Stimulated activated naive CD8-positive, alpha-beta T cell treated with anti-CD3 and anti-CD28 coated beads, Interleukin-15, Interleukin-2, amounts not matched to agents 100 ng/mL and 50 ng/mL, for 24 hours (primary cell): ENCODE measurements around the gene EP400.
"Not testable (repeated sequence)": the region's sequence is repeated elsewhere in the genome, so short reads cannot be mapped to it uniquely, and the experiment has no call there.

ENCODE experiments used
- H3K27ac Mint-ChIP-seq: one replicate; pipeline ENCODE4 v1.8.0; 2021; ENCODE audit warnings: mild to moderate bottlenecking, mixed read lengths
- H3K27me3 Mint-ChIP-seq: one replicate; pipeline ENCODE4 v1.8.0; 2021; ENCODE audit warnings: mixed read lengths
- H3K36me3 Mint-ChIP-seq: one replicate; pipeline ENCODE4 v1.8.0; 2021; ENCODE audit warnings: low read depth, mixed read lengths
- H3K4me1 Mint-ChIP-seq: one replicate; pipeline ENCODE4 v1.8.0; 2021; ENCODE audit warnings: low read depth, mixed read lengths
- H3K4me3 Mint-ChIP-seq: one replicate; pipeline ENCODE4 v1.8.0; 2021; ENCODE audit warnings: mild to moderate bottlenecking, mixed read lengths
- H3K9me3 Mint-ChIP-seq: one replicate; pipeline ENCODE4 v1.8.0; 2021; ENCODE audit warnings: mixed read lengths

Gene EP400

DNA sequence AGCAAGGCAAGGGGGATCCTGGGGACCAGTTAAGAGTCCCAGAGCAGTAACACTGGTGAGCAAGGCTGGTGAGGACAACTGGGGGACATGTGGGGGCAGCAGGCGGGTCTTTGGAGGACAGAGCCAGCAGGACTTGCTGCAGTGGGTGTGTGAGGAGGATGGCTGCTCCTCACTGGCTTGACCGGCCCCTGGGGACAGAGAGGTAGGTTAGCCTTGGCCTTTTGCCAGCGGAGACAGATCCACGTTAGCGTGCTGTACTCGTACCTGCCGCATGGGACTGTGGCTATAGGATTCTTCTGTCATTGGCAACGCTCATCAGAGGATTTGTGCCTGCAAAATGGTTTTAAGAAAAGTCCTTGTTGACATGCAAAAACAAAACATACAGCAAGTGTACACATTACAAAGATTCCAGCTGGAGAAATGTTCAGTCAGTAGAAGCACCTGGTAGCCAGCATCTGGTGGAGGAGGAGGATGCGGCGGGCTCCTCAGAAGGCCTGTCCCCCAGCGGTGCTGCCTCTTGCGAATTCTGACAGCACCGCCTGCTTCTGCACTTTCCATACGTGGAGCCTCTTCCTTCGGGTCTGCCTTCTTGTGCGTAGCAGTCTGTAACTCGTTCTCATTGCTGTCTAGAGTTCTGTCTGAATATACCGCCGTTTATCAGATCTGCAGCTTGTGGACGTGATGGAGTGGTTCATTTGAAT, 91.3 kb downstream of the EP400 start:
- Mint-ChIP-seq H3K36me3 (peaks cover 87% of the 10 kb centered on the region), H3K27me3 (no peaks in the 10 kb centered on the region), H3K4me3 (no peak overlapping the region), H3K4me1 (no peaks in the 10 kb centered on the region), H3K9me3 (no peaks in the 10 kb centered on the region), H3K27ac (peak overlapping the region; percentile 31)

DNA sequence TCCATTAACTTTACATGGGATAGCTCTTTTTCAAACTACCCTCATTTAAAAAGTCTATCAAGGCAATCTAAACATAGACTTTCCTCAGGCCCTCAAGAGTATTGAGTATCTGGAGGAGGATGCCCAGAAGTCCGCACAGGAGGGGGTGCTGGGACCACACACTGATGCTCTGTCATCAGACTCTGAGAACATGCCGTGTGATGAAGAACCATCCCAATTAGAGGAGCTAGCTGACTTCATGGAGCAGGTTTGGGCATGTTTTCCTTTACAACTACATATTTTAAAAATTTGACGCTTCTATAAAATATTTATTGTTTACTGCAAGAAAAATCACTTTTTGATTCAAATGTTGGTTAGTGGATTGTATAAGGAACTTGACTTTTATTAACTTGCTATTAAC, 93.5 kb downstream of the EP400 start:
- H3K4me1 Mint-ChIP-seq, result no peaks in the 10 kb centered on the region
- no peak overlapping the region for H3K4me3 Mint-ChIP-seq
- H3K27me3 Mint-ChIP-seq, result no peaks in the 10 kb centered on the region
- no peaks in the 10 kb centered on the region for H3K9me3 Mint-ChIP-seq
- H3K27ac Mint-ChIP-seq, result no peak overlapping the region
- peaks cover 86% of the 10 kb centered on the region for H3K36me3 Mint-ChIP-seq

DNA sequence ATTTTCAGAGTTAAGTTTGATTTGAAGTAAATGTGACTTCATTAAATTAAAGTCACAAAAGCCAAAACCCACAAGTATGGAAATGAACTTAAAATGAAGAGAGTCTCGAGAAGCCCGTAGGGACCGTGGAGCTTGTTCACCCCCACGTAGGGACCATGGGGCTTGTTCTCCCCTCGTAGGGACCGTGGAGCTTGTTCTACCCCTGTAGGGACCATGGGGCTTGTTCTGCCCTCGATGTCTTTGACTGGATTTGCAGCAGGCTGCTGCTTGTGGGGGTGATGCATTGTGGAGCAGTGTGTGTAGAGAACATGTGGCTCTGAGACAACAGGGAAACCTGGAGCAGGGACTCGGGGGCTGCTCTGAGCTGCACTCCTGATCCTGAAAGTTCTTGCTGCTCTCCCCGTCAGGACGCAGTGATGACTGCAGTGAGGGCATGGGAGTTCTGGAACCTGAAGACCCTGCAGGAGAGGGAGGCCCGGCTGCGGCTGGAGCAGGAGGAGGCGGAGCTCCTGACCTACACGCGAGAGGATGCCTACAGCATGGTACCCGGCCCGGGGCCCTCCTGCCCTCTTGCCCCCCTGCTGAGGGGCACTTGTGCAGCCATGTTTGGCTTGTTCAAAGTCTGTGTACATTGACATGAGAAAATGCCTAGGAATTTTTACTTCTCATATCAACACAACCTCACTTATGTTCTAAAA, 94.2 kb downstream of the EP400 start:
- Mint-ChIP-seq H3K36me3 (peaks cover 82% of the 10 kb centered on the region), H3K9me3 (no peaks in the 10 kb centered on the region), H3K4me1 (no peaks in the 10 kb centered on the region), H3K27me3 (no peaks in the 10 kb centered on the region), H3K4me3 (no peak overlapping the region), H3K27ac (no peak overlapping the region)

DNA sequence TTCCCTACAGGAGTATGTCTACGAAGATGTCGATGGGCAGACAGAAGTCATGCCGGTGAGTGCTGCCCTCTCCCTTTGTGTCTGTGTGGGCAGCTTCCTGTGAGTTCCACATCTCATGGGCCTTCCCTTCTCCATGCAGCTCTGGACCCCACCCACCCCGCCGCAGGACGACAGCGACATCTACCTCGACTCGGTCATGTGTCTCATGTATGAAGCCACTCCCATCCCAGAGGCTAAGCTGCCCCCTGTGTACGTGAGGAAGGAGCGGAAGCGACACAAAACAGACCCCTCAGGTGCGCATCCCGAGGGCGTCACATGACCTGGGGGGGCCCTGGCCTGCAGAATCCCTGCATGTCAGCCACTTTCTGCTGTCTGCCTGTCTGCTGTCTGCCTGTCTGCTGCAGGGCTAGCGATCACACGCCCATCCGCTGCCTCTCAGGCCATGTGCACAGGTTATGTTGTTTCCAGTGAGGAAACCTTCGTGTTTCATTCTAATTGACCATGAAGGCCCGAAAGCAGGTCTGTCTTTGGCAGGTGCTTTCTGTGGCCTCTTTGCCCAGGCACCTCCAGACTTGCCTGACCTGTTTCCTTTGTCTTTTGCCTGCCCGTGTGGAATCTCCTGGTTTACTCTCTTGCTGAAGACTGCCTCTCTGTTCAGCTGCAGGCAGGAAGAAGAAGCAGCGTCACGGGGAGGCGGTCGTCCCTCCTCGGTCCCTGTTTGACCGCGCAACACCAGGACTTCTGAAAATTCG, 95.1 kb downstream of the EP400 start:
- peaks cover 82% of the 10 kb centered on the region for H3K36me3 Mint-ChIP-seq

GRCh38 chr12:132045751-132046150, 96.0 kb downstream of the EP400 start:
- H3K4me1 Mint-ChIP-seq, result no peaks in the 10 kb centered on the region
- no peaks in the 10 kb centered on the region for H3K27me3 Mint-ChIP-seq
- H3K9me3 Mint-ChIP-seq, result no peaks in the 10 kb centered on the region
- peaks cover 84% of the 10 kb centered on the region for H3K36me3 Mint-ChIP-seq
- no peak overlapping the region for H3K27ac Mint-ChIP-seq
- H3K4me3 Mint-ChIP-seq, result no peak overlapping the region

More for the DNA sequence above, 95.1 kb downstream of the EP400 start:
- H3K27ac Mint-ChIP-seq, result no peak overlapping the region
- no peaks in the 10 kb centered on the region for H3K9me3 Mint-ChIP-seq
- no peak overlapping the region for H3K4me3 Mint-ChIP-seq
- H3K4me1 Mint-ChIP-seq, result no peaks in the 10 kb centered on the region
- no peaks in the 10 kb centered on the region for H3K27me3 Mint-ChIP-seq

- H3K36me3 Mint-ChIP-seq, result peaks cover 84% of the 10 kb centered on the region
- H3K27ac Mint-ChIP-seq, result no peak overlapping the region
- no peaks in the 10 kb centered on the region for H3K9me3 Mint-ChIP-seq
- H3K4me3 Mint-ChIP-seq, result no peak overlapping the region
- H3K4me1 Mint-ChIP-seq, result no peaks in the 10 kb centered on the region
- H3K27me3 Mint-ChIP-seq, result no peaks in the 10 kb centered on the region
Measured at GRCh38 chr12:132046561-132046960, 96.8 kb downstream of the EP400 start.

DNA sequence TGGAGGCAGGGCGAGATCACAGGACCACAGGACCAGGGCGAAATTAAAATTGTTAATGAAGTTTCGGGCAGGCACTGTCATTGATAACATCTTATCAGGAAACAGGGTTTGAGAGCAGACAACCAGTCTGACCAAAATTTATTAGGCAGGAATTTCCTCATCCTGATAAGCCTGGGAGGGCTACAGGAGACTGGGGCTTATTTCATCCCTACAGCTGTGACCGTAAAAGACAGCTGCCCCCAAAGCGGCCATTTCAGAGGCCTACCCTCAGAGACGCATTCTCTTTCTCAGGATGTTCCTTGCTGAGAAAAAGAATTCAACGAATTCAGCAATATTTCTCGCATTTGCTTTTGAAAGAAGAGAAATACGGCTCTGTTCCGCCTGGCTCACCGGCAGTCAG, 97.9 kb downstream of the EP400 start:
- peaks cover 83% of the 10 kb centered on the region for H3K36me3 Mint-ChIP-seq
- not testable (repeated sequence) for H3K4me3 Mint-ChIP-seq, H3K27ac Mint-ChIP-seq, H3K9me3 Mint-ChIP-seq, H3K27me3 Mint-ChIP-seq, H3K4me1 Mint-ChIP-seq

GRCh38 chr12:132049442-132049841, 99.7 kb downstream of the EP400 start:
- Mint-ChIP-seq H3K4me3 (no peak overlapping the region), H3K9me3 (no peaks in the 10 kb centered on the region), H3K27me3 (no peaks in the 10 kb centered on the region), H3K27ac (no peak overlapping the region), H3K4me1 (no peaks in the 10 kb centered on the region), H3K36me3 (peaks cover 81% of the 10 kb centered on the region)

DNA sequence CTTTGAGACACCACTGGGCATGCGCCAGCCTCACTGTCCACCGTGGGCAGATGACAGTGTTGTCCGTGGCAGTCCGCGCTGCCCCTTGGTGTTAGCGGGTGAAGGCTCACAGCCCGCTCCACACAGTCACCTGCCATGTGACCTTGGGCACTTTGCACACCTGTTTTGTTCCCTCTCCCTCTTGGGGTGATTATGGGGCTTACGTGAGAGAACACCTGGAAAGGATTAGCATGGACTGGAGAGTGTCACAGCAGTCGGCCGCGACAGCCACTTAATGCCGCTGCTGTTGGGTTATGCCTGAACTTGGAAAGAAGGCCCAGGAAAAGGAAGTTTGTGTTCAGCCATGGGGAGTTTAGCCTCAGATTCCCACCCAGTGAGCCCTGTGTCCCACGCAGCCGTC, 100.1 kb downstream of the EP400 start:
- no peak overlapping the region for H3K27ac Mint-ChIP-seq
- H3K4me1 Mint-ChIP-seq, result no peaks in the 10 kb centered on the region
- H3K36me3 Mint-ChIP-seq, result peaks cover 80% of the 10 kb centered on the region
- H3K9me3 Mint-ChIP-seq, result no peaks in the 10 kb centered on the region
- H3K27me3 Mint-ChIP-seq, result no peaks in the 10 kb centered on the region
- H3K4me3 Mint-ChIP-seq, result no peak overlapping the region

DNA sequence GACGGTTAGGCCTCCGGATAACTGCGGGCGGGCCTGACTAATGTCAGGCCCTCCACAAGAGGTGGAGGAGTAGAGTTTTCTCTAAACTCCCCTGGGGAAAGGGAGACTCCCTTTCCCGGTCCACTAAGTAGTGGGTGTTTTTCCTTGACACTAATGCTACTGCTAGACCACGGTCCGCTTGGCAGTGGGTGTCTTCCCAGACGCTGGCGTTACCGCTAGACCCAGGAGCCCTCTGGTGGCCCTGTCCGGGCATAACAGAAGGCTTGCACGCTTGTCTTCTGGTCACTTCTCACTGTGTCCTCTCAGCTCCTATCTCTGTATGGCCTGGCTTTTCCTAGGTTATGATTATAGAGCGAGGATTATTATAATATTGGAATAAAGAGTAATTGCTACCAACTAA, 102.0 kb downstream of the EP400 start:
- not testable (repeated sequence) for H3K27ac Mint-ChIP-seq, H3K9me3 Mint-ChIP-seq, H3K27me3 Mint-ChIP-seq, H3K4me3 Mint-ChIP-seq, H3K4me1 Mint-ChIP-seq
- peaks cover 74% of the 10 kb centered on the region for H3K36me3 Mint-ChIP-seq

DNA sequence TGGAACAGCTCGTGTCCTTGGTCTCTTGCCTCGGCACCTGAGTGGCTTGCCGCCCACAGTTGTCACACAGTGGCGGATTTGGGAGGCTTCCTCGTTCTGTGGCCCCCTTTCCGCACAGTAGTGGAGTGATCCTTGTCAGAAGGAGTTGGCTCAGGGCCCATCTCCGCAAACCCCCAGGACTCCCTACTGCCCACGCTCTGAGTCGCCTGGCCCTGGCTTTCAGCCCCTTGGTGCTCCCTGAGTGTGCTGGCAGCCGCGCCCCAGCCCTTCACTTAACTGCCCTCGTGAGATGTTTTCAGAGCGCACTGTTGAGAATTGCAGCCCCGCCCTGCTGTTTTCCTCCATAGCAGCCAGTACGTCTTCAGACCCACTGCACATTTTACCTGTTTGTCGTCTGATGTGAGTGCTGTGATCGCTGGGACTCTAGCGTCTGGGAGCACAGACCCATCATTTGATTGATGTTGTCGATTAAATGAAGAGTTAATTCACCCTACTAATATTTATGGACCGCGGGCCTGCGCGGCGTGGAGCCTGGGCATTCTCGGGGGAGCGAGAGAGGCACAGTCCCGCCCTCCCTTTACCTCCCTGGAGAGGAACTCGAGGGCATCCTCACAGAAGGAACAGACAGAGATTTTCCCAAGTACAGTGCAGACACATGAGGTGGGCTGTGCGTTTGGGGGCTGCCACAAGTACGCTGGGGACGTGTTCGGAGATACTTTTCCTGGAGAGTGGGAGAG, 102.6 kb downstream of the EP400 start:
- H3K36me3 Mint-ChIP-seq, result peaks cover 74% of the 10 kb centered on the region
- H3K9me3 Mint-ChIP-seq, result no peaks in the 10 kb centered on the region
- H3K27me3 Mint-ChIP-seq, result no peaks in the 10 kb centered on the region
- peaks cover 10% of the 10 kb centered on the region for H3K4me1 Mint-ChIP-seq
- no peak overlapping the region for H3K4me3 Mint-ChIP-seq
- no peak overlapping the region for H3K27ac Mint-ChIP-seq

- Mint-ChIP-seq H3K4me3 (no peak overlapping the region), H3K9me3 (no peaks in the 10 kb centered on the region), H3K27ac (no peak overlapping the region), H3K4me1 (peaks cover 10% of the 10 kb centered on the region), H3K36me3 (peaks cover 77% of the 10 kb centered on the region), H3K27me3 (no peaks in the 10 kb centered on the region)
Measured at GRCh38 chr12:132053338-132054330, 103.9 kb downstream of the EP400 start.

DNA sequence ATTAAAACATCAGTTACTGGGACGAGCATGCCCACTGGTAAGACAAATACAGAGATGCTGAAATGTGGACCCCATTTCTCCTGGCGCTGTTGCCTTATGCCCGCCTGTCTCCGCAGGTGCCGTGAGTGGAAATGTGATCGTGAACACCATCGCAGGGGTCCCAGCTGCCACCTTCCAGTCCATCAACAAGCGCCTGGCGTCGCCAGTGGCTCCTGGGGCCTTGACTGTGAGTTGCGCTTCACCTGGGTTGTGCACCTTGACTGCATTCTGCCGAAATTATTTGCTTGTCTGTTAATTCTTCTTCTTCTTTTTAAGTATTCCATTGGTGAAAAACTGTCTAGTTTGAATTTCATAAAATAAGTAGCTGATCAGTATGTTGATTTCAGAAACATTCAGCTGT, 105.2 kb downstream of the EP400 start:
- Mint-ChIP-seq H3K36me3 (peaks cover 65% of the 10 kb centered on the region), H3K27me3 (no peaks in the 10 kb centered on the region), H3K4me1 (peaks cover 10% of the 10 kb centered on the region), H3K4me3 (no peak overlapping the region), H3K9me3 (no peaks in the 10 kb centered on the region), H3K27ac (no peak overlapping the region)

GRCh38 chr12:132055535-132056096, 105.9 kb downstream of the EP400 start:
- no peak overlapping the region for H3K4me3 Mint-ChIP-seq
- no peaks in the 10 kb centered on the region for H3K9me3 Mint-ChIP-seq
- H3K27me3 Mint-ChIP-seq, result no peaks in the 10 kb centered on the region
- peaks cover 64% of the 10 kb centered on the region for H3K36me3 Mint-ChIP-seq
- peaks cover 10% of the 10 kb centered on the region for H3K4me1 Mint-ChIP-seq
- no peak overlapping the region for H3K27ac Mint-ChIP-seq
